ENCODE measurements around the gene MAN1A1.

GRCh38 chr6:119314885-119315272, 34.7 kb downstream of the MAN1A1 start:
- TF ChIP-seq, protein P1, sequence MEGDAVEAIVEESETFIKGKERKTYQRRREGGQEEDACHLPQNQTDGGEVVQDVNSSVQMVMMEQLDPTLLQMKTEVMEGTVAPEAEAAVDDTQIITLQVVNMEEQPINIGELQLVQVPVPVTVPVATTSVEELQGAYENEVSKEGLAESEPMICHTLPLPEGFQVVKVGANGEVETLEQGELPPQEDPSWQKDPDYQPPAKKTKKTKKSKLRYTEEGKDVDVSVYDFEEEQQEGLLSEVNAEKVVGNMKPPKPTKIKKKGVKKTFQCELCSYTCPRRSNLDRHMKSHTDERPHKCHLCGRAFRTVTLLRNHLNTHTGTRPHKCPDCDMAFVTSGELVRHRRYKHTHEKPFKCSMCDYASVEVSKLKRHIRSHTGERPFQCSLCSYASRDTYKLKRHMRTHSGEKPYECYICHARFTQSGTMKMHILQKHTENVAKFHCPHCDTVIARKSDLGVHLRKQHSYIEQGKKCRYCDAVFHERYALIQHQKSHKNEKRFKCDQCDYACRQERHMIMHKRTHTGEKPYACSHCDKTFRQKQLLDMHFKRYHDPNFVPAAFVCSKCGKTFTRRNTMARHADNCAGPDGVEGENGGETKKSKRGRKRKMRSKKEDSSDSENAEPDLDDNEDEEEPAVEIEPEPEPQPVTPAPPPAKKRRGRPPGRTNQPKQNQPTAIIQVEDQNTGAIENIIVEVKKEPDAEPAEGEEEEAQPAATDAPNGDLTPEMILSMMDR (IDR thresholded peaks at IDR 0.05) = no peak
- no peak for TF ChIP-seq POLR2A (IDR thresholded peaks at IDR 0.05)

Measured in thyroid gland (tissue), 4 donors.